HG03460 (cell line): ENCODE results near the gene TRAK1.

Experiments
- ATAC-seq: cut with Tn5 transposase; IDR thresholded peaks from one replicate; pipeline ENCODE4 v1.9.1; 2021; ENCODE audit not compliant: unreplicated experiment

TRAK1 gene

DNA sequence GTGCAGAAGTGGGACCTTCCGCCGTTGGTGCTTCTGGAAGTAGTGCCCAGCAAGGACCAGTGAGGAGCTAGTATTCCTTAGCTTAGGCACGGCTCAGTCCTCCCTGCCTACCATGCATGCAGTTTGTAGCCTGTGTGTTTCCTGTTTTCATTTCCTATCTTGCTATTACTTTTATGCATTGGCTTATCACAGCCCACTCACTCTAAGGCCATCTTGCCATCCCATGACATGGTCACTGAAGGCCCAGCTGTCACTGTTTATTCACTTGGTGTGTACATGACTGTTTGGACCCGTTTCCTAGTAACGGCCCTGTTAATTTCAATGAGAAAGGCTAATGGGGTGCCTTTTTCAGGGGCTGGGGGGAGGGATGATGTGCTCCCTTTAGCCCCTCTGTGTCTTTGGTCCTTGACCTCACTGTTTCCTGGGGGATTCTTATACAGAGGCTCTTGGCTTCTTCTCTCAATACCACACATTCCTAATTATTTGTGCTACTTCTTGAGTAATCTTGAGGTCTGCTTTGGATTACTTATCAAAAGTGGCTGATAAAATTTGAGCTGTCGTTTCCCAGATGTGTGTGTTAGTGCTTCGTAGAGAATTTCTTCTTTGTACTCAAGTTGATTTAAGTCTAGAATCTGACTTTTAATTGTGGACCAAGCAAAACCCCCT is 24.5 kb upstream of the TRAK1 start:
- ATAC-seq, result no peak

DNA sequence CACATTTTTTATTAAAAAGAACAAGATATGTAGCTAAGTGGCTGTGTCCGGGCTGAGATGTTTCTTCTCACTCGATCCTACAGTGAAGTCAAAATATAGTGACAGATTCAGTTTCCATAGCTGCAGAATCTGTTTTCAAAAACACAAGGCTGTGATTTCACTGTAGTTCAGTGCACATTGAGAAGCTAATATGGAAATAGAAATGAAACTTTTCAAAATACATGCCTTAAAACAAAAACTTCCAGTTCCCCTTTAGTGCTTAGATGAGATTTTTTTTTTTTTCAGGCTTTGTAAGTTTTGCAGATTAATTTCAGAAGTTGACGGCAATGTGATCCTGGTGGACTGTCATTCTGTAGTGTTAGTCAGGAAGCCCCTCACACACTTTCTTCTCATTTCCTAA is 23.8 kb upstream of the TRAK1 start:
- ATAC-seq, result peak; percentile 75

- ATAC-seq, result no peak
These were observed 22.7 kb upstream of the TRAK1 start for GRCh38 chr3:42068303-42069088.

GRCh38 chr3:42070089-42070488 is 21.1 kb upstream of the TRAK1 start:
- ATAC-seq, result no peak

DNA sequence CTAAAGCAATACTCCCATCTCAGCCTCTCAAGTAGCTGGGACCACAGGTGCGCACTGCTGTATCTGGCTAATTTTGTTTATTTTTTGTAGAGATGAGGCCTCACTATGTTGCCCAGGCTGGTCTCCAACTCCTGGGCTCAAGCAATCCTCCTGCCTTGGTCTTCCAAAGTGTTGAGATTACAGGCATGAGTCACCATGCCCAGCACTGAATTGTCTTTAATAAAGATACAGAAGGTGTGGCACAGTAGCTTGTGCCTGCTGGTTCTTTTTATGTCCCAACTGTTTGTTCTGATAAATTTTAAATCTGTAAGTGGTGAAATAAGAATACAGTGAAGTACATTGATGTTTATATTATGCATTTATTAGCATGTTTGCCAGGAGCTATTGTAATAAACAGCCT is 20.6 kb upstream of the TRAK1 start:
- ATAC-seq, result no peak

DNA sequence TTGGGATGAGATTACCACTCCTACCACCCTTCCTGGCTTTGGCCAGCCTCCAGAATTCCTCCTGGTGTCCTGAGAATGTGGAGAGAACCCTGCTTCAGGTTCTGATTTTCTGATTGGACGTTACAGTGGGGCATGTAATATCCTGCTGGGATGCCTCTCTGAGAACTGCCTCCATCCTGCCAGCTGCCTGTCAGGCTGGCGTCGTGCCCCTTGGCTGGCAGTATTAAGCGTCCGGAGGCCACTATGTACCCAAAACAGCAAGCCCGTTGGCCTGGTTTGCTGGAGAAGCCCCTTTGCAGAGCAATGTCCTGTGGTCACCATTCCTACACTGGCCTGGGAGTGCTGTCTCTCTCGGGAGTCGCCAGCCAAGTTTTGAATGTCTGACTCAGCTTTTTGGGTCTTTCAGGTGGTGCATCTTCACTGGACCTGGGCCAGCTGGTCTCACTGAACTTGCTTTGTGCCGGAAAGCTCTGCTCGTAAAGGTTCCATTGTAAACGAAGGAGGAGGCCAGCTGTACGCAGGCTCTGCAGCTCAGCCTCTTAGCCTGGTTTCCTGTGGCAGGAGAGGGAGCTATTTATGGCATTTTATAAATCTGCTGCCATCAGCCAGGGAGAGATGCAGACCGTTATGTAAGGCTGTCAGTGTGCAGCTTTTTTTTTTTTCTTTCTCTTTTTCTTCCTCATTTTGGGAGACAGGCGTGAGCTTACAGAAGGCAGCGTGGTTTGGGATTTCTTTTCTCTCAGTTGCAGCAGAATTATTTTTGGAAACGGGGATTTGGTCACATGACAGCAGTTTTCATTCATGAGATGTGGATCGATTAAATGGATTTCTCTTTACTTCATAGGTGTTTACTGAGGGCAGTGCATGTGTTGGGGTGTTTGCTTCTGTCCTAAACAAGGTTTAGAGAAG is 19.0 kb upstream of the TRAK1 start:
- ATAC-seq, result peak; percentile 48

DNA sequence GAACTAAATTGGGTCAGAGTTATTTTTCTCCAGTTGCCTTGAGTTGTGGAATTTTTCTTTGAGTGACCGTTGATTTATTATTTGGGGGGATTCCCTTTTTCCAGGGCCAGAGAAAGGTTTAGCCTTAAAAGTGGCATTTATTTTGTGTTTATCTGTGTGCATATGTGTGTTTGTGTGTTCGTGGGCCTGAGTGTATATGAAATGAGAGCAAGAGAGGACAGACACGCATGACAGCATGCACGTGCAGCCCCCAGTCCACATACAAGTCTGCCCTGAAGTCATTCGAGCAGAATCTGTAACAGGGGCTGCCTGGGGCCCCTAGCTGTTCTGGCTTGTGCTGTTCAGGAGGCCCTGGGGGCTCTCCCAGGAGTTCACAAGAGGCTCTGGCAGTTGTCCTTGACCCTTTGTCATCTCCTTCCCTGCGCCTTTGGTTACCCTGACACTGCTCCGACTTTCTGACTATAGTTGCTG is 18.3 kb upstream of the TRAK1 start:
- ATAC-seq, result no peak

GRCh38 chr3:42077785-42078184 is 13.4 kb upstream of the TRAK1 start:
- ATAC-seq, result no peak

DNA sequence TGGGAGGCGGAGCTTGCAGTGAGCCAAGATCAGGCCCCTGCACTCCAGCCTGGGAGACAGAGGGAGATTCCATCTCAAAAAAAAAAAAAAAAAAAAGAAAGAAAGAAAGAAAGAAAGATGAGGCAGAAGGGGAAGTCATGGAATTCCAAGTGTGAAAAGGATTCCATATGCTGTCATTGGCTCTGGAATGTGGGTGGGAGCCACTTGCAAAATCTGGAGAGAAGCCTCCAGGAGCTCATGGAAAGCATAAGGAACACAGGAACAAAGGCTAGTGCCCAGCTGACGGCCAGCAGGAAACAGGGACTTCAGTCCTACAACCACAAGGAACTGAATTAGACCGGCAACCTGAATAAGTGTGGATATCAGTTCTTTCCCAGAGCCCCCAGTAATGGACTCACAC is 12.5 kb upstream of the TRAK1 start:
- ATAC-seq, result no peak

DNA sequence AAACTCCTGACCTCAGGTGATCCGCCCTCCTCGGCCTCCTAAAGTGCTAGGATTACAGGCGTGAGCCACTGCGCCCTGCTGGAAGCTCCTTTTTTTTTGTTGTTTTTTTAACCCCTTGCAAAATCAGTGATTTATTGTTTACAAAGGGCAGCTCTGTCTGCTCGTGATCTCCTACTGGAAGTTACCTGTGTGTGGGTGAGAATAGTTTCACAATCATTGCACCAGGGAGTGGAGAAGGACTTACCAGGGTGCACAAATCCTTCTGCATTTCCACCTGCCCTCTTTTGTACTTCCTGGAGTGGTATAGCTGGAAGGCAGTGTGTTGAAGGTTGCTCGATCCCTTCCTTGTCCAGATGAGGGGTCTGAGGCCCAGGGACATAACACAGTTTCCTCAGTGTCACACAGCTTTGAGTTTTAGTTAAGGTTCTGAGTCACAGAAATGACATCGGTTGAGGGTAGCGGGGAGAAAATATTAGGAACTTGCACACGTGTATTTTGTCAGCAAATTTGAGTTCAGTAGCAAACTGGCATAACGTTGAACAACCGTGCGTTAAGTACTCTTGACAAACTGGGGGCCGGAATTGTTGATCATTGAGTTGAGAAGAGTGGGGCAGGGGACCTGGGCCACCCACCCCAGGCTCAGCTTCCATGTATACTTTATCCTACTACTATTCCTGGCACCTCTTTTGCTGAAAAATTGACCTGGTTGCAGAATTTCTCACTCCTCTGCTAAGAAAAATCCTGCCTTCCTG is 11.3 kb upstream of the TRAK1 start:
- ATAC-seq, result no peak

GRCh38 chr3:42080453-42080872 is 10.7 kb upstream of the TRAK1 start:
- ATAC-seq, result peak; percentile 49

GRCh38 chr3:42081838-42082473 is 9.2 kb upstream of the TRAK1 start:
- no peak for ATAC-seq

DNA sequence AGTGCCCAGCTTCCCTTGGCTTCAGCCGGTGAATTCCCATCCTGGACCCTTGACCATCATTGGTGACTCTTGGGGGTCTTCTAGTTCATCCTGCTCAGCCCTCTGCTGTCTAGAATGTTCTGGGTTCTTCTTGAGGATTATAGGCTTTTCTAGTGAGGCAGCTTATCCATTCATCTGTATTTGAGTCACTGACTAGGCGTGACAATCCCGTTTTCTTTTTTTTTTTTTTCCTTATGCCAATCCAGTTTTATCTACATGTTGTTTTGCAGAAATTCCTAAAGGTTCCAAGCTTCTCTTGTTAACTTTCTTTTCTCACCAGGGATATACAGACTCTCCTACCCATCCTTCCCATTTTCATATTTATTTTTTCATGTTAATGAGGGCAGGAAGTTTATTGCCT is 6.6 kb upstream of the TRAK1 start:
- ATAC-seq, result no peak

GRCh38 chr3:42085641-42086376 is 5.3 kb upstream of the TRAK1 start:
- ATAC-seq, result no peak

DNA sequence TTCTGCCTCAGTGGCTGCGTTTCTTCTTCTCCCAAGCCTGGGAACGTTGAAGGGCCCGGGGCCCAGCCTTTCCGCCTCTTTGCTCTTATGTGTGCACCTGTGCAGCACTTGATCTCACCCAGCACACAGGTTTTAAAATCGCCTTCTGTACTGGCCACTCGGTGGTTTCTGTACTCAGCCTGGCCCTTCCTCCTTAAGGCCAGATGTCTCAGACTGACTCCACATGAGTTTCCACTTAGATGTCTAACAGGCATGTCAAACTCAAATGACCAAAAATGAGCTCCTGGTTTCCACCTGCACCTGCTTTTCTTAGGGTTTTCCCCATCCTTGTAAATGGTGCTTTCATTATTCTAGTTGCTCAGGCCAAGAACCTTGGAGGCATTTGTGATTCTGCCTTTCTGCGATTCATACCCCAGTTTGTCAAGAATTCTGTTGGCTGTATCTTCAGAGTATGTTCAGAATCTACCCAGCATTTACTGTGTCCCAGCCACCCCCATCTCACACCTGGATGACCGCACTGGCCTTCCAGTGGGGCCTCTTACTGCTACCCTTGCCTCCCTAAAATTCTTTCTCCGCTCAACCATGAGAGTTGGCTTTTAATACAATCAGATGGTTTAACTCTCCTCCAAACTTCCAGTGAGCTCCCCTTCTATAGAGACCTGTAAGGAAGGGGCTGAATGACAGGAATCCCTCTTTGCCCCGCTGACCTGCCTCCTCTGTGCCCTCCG is 2.2 kb upstream of the TRAK1 start:
- no peak for ATAC-seq

GRCh38 chr3:42092006-42092405 is 849 bp downstream of the TRAK1 start:
- ATAC-seq, result no peak

DNA sequence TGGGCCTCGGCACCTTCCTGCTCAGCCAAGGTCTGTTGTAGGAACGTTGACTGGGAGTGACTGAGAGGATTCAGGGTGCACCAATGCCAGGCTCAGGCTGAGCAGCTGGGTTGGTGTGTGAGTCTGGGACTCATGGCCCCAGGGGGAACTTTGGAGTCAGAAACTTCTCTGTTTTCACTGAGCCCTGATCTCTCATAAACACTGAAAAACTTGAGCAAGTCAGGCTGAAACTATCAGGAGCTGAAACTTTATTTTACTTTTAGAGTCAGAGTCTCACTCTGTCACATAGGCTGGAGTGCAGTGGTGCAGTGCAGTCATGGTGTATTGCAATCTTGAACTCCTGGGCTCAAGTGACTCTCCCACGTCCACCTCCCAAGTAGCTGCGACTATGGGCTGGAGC is 3.0 kb downstream of the TRAK1 start:
- ATAC-seq, result peak; percentile 71

DNA sequence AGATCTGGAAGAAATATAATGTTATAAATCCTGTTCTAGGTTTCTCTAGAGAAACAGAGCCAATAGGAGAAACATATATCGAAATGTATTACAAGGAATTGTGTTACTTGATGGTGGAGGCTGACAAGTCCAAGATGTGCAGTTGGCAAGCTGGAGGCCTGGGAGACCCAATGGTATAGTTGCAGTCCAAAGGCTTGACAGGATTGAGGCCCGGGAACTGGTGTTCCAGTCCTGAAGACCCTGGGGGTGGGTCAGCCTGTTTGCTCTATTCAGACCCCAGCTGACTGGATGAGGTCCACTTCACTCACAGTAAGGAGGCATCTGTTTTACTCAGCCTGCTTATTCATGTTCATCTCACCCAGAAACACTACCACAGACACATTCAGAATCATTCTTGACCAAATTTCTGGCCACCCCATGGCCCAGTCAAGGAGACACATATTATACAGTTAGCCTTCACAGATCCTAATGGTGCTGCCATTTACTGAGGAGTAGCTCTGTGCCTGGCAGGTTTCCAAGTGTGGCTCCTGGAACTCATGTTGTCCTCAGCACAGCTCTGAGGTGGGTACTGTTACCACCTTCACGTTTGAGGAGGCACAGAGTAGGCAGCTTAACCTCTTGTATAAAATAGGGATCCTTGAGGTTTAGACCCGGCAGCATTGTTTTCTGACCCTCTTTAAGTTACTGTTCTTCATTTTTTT is 3.7 kb downstream of the TRAK1 start:
- no peak for ATAC-seq
